Measurements from ENCODE around the gene CELA3A. TPM values are rescaled to one million over a fixed set of nuclear protein-coding genes. Genes with fewer than 3 reads are reported as not detected.

CELA3A gene
- total and polyA plus RNA-seq, 2 of the 8 experiments (the other 6 are each of a cell fraction or from before 2014, with no cell fraction given) = not detected

DNA sequence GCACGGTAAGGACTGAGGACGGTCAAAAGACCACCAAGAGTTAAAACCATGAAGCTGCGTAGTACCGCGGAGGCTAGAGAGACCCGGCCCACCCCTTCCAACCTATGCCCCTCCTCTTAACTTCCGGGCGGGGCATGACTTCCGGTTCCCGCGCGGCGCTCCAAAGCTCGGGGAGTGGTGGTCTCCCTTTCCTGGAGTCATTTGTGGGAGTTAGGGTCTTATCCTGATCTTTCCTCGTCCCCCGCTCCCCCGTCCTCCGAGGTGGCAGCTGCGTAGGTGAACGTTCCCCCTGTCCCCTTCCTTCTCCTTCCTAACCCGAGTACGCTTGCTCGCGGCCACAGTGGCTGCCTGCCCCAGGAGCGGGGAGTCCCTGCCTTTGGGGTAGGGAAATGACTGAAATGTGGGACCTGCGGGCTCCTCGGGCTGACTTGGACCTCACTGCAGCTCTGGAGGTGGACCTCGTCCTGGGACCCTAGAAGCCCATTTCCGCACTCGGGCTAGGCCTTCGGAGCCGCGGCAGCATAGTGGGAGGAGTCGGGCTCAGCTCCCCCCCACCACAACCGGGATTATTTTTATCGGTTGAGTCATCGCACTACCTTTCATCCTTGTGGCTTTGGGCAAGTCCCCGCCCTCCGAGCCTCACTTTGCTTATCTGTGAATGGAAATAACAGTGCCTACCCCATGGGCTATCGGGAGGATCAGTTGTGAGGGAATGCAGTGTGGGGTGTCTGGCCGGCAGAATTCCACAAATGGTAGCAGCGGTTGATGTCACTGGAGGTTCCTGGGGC lies 24.1 kb downstream of the CELA3A start (continued):
- TF ChIP-seq, protein P1, sequence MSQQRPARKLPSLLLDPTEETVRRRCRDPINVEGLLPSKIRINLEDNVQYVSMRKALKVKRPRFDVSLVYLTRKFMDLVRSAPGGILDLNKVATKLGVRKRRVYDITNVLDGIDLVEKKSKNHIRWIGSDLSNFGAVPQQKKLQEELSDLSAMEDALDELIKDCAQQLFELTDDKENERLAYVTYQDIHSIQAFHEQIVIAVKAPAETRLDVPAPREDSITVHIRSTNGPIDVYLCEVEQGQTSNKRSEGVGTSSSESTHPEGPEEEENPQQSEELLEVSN (IDR thresholded peaks at IDR 0.05) = no peak
- TF ChIP-seq SP4 (IDR thresholded peaks at IDR 0.05; ENCODE audit: low read length) (no peak), TAF1 (IDR thresholded peaks at IDR 0.05; ENCODE audit: low read depth, low read length) (peak; percentile 72; the same call in 1 of the 2 replicates), SIX5 (IDR thresholded peaks at IDR 0.05; ENCODE audit: low read depth, low read length) (no peak), BACH1 (IDR thresholded peaks at IDR 0.05; ENCODE audit: low read length) (0 out of 2 replicates have a peak, but pooled peaks have one; percentile 13), KDM1A (IDR thresholded peaks at IDR 0.05; ENCODE audit: borderline replicate concordance, low read length) (no peak), CBX5 (IDR thresholded peaks at IDR 0.05; ENCODE audit: low read depth, low read length) (no peak)
- TF ChIP-seq, protein P2, sequence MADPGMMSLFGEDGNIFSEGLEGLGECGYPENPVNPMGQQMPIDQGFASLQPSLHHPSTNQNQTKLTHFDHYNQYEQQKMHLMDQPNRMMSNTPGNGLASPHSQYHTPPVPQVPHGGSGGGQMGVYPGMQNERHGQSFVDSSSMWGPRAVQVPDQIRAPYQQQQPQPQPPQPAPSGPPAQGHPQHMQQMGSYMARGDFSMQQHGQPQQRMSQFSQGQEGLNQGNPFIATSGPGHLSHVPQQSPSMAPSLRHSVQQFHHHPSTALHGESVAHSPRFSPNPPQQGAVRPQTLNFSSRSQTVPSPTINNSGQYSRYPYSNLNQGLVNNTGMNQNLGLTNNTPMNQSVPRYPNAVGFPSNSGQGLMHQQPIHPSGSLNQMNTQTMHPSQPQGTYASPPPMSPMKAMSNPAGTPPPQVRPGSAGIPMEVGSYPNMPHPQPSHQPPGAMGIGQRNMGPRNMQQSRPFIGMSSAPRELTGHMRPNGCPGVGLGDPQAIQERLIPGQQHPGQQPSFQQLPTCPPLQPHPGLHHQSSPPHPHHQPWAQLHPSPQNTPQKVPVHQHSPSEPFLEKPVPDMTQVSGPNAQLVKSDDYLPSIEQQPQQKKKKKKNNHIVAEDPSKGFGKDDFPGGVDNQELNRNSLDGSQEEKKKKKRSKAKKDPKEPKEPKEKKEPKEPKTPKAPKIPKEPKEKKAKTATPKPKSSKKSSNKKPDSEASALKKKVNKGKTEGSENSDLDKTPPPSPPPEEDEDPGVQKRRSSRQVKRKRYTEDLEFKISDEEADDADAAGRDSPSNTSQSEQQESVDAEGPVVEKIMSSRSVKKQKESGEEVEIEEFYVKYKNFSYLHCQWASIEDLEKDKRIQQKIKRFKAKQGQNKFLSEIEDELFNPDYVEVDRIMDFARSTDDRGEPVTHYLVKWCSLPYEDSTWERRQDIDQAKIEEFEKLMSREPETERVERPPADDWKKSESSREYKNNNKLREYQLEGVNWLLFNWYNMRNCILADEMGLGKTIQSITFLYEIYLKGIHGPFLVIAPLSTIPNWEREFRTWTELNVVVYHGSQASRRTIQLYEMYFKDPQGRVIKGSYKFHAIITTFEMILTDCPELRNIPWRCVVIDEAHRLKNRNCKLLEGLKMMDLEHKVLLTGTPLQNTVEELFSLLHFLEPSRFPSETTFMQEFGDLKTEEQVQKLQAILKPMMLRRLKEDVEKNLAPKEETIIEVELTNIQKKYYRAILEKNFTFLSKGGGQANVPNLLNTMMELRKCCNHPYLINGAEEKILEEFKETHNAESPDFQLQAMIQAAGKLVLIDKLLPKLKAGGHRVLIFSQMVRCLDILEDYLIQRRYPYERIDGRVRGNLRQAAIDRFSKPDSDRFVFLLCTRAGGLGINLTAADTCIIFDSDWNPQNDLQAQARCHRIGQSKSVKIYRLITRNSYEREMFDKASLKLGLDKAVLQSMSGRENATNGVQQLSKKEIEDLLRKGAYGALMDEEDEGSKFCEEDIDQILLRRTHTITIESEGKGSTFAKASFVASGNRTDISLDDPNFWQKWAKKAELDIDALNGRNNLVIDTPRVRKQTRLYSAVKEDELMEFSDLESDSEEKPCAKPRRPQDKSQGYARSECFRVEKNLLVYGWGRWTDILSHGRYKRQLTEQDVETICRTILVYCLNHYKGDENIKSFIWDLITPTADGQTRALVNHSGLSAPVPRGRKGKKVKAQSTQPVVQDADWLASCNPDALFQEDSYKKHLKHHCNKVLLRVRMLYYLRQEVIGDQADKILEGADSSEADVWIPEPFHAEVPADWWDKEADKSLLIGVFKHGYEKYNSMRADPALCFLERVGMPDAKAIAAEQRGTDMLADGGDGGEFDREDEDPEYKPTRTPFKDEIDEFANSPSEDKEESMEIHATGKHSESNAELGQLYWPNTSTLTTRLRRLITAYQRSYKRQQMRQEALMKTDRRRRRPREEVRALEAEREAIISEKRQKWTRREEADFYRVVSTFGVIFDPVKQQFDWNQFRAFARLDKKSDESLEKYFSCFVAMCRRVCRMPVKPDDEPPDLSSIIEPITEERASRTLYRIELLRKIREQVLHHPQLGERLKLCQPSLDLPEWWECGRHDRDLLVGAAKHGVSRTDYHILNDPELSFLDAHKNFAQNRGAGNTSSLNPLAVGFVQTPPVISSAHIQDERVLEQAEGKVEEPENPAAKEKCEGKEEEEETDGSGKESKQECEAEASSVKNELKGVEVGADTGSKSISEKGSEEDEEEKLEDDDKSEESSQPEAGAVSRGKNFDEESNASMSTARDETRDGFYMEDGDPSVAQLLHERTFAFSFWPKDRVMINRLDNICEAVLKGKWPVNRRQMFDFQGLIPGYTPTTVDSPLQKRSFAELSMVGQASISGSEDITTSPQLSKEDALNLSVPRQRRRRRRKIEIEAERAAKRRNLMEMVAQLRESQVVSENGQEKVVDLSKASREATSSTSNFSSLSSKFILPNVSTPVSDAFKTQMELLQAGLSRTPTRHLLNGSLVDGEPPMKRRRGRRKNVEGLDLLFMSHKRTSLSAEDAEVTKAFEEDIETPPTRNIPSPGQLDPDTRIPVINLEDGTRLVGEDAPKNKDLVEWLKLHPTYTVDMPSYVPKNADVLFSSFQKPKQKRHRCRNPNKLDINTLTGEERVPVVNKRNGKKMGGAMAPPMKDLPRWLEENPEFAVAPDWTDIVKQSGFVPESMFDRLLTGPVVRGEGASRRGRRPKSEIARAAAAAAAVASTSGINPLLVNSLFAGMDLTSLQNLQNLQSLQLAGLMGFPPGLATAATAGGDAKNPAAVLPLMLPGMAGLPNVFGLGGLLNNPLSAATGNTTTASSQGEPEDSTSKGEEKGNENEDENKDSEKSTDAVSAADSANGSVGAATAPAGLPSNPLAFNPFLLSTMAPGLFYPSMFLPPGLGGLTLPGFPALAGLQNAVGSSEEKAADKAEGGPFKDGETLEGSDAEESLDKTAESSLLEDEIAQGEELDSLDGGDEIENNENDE (IDR thresholded peaks at IDR 0.05; ENCODE audit: insufficient replicate concordance, low read length) = no peak
- TF ChIP-seq, protein P3, sequence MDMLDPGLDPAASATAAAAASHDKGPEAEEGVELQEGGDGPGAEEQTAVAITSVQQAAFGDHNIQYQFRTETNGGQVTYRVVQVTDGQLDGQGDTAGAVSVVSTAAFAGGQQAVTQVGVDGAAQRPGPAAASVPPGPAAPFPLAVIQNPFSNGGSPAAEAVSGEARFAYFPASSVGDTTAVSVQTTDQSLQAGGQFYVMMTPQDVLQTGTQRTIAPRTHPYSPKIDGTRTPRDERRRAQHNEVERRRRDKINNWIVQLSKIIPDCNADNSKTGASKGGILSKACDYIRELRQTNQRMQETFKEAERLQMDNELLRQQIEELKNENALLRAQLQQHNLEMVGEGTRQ (IDR thresholded peaks at IDR 0.05; ENCODE audit: low read length) = no peak
